Measurements from ENCODE around the gene FABP1.

DNA sequence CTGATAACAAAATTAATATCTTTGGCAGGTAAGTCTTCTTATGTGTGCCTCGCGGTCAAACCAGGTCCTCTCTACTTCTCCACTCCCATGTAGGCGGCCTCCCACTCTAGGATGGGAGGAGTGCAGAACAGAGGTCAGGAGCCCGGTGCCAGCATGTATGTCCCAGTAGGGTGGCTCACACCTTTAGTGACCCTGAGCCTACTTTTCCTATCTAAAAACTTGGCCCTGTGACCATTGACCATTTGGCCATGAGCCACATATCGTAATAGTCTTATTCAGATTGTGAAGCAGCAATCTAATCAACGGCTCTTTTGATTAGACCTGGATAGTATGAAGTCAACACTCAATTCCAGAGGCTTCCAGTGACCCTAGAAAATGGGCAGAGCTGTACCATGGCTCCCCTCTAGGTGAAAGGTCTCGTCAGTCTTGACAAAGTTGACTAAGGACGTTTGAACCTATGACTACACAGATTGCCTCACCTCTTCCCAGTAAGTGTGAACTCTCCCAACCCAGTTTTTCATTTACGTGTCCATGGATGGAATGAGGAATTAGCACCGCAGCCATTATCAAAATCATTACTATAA, 17.1 kb upstream of the FABP1 start:
- TF ChIP-seq CTCF (IDR thresholded peaks at IDR 0.05) = no peak
- TF ChIP-seq POLR2A (IDR thresholded peaks at IDR 0.05) = no peak

All from uterus (tissue), 2 donors.